Ishikawa (cell line): ENCODE results near the gene PSD4.

Source experiments
- CEBPB ChIP-seq: IDR thresholded peaks from 2 replicates; pipeline ENCODE4 v1.6.1; 2012
- CREB1 ChIP-seq: IDR thresholded peaks from 2 replicates; pipeline ENCODE4 v1.6.1; 2012; ENCODE audit warnings: low read depth
- EGR1 ChIP-seq: IDR thresholded peaks from 2 replicates; pipeline ENCODE4 v1.6.1; 2012
- EP300 ChIP-seq: IDR thresholded peaks from 2 replicates; pipeline ENCODE4 v1.6.1; 2012; ENCODE audit warnings: borderline replicate concordance
- FOXM1 ChIP-seq: IDR thresholded peaks from 2 replicates; pipeline ENCODE4 v1.6.1; 2012; ENCODE audit warnings: low read depth, borderline replicate concordance
- NFIC ChIP-seq: IDR thresholded peaks from 2 replicates; pipeline ENCODE4 v1.6.1; 2012
- RAD21 ChIP-seq: IDR thresholded peaks from 2 replicates; pipeline ENCODE4 v1.6.1; 2012; ENCODE audit warnings: low read depth
- TAF1 ChIP-seq: IDR thresholded peaks from 2 replicates; pipeline ENCODE4 v1.6.1; 2012; ENCODE audit warnings: low read depth, mild to moderate bottlenecking
- TCF12 ChIP-seq: IDR thresholded peaks from 2 replicates; pipeline ENCODE4 v1.6.1; 2012; ENCODE audit warnings: low read depth
- TEAD4 ChIP-seq: IDR thresholded peaks from 2 replicates; pipeline ENCODE4 v1.6.1; 2012
- YY1 ChIP-seq: IDR thresholded peaks from 2 replicates; pipeline ENCODE4 v1.6.1; 2012; ENCODE audit warnings: low read depth
- ZBTB7A ChIP-seq: IDR thresholded peaks from 2 replicates; pipeline ENCODE4 v1.6.1; 2012; ENCODE audit warnings: low read depth
- TF ChIP-seq, protein P1 (sequence below): IDR thresholded peaks from 2 replicates; pipeline ENCODE4 v1.6.1; 2012
- TF ChIP-seq, protein P2 (sequence below): IDR thresholded peaks from 2 replicates; pipeline ENCODE4 v1.6.1; 2012
- TF ChIP-seq, protein P3 (sequence below): IDR thresholded peaks from 2 replicates; pipeline ENCODE4 v1.6.1; 2012; ENCODE audit warnings: low read depth, mild to moderate bottlenecking

Gene PSD4

DNA sequence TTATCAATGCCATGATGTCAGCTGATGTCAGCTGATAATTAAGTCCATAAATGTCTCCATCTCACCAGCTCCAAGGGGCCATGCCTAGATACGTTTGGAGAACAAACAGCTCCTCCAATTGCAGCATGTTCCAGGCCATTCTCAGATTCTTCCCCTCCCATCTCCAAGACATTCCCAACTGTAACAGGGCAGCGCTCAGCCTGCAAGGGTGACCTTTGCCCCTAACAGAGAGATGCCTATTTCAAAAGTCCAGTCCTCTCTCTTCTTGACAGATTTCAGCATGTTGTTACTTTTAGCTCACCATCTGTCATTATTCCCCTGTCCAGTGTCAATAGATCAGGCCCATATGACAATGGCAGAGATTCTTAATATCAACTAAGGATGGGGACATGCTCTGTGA lies 9.9 kb downstream of the PSD4 start:
- TF ChIP-seq EP300: no peak
- no peak for TF ChIP-seq RAD21
- TF ChIP-seq, protein P1, sequence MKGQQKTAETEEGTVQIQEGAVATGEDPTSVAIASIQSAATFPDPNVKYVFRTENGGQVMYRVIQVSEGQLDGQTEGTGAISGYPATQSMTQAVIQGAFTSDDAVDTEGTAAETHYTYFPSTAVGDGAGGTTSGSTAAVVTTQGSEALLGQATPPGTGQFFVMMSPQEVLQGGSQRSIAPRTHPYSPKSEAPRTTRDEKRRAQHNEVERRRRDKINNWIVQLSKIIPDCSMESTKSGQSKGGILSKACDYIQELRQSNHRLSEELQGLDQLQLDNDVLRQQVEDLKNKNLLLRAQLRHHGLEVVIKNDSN: no peak
- TF ChIP-seq CEBPB: no peak
- TF ChIP-seq YY1: no peak
- no peak for TF ChIP-seq TCF12
- TF ChIP-seq NFIC: no peak
- TF ChIP-seq, protein P2, sequence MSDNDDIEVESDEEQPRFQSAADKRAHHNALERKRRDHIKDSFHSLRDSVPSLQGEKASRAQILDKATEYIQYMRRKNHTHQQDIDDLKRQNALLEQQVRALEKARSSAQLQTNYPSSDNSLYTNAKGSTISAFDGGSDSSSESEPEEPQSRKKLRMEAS: no peak
- TF ChIP-seq EGR1: no peak

DNA sequence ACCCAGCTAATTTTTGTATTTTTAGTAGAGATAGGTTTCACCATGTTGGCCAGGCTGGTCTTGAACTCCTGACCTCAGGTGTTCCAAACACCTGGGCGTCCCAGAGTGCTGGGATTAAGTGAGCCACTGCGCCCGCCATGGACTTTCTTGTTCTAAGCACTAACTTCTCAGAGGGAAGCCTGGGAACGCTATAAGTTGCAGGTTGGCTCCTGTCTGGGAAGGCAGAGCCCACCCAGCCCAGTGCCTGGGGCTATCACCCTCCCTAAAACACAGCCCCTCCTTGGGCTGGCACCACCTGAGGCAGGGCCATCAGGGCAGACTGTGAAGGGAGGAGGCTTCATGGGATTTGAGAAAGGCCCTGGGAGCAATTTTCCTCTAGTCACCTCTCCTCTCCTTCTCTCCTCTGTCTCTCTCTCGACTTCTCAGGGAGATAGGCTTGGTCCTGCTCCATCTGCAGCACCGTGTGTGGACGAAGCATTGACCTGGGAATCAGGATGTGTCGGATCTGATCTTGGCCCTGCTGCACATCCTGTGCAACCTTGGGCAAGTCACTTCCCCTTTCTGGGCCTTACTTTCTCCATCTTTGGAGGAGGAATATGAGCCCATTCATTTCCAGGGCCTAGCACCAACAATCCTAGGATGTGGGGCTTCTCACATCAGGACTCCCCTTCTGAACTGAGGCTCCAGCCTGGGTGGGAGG lies 10.9 kb downstream of the PSD4 start:
- TF ChIP-seq FOXM1 (no peak), TAF1 (no peak), RAD21 (no peak), TEAD4 (no peak), ZBTB7A (no peak), EP300 (no peak), YY1 (no peak), EGR1 (no peak), CREB1 (no peak)
- TF ChIP-seq, protein P2: no peak
- TF ChIP-seq, protein P3, sequence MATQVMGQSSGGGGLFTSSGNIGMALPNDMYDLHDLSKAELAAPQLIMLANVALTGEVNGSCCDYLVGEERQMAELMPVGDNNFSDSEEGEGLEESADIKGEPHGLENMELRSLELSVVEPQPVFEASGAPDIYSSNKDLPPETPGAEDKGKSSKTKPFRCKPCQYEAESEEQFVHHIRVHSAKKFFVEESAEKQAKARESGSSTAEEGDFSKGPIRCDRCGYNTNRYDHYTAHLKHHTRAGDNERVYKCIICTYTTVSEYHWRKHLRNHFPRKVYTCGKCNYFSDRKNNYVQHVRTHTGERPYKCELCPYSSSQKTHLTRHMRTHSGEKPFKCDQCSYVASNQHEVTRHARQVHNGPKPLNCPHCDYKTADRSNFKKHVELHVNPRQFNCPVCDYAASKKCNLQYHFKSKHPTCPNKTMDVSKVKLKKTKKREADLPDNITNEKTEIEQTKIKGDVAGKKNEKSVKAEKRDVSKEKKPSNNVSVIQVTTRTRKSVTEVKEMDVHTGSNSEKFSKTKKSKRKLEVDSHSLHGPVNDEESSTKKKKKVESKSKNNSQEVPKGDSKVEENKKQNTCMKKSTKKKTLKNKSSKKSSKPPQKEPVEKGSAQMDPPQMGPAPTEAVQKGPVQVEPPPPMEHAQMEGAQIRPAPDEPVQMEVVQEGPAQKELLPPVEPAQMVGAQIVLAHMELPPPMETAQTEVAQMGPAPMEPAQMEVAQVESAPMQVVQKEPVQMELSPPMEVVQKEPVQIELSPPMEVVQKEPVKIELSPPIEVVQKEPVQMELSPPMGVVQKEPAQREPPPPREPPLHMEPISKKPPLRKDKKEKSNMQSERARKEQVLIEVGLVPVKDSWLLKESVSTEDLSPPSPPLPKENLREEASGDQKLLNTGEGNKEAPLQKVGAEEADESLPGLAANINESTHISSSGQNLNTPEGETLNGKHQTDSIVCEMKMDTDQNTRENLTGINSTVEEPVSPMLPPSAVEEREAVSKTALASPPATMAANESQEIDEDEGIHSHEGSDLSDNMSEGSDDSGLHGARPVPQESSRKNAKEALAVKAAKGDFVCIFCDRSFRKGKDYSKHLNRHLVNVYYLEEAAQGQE: no peak
- TF ChIP-seq, protein P1: no peak

DNA sequence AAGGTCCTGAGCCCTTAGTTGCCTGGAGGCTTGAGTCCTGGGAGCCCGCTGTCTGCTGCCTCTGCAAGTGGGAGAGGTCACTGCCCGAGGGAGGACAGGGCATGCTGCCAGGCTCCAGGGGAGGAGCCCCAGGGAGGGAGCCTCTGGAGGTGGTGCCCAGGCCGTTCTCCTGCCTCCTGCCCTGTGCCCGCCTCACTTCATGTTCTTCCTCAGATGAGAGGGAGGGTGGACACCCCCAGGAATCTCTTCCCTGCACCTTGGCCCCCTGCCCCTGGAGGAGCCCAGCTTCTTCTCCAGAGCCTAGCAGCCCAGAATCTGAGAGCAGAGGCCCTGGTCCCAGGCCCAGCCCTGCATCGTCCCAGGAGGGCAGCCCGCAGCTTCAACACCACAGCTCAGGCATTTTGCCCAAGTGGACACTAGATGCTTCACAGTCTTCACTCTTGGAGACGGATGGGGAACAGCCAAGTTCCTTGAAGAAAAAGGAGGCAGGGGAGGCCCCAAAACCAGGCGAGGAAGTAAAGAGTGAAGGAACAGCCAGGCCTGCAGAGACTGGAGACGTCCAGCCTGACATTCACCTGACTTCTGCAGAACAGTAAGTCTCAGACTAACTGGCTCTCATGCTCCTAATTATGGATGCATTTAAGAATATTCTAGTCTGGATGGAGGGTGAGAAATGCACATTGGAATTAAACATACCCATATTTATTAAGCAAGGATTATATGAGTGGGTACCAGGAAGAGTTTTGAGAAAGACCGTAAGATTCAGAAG lies 12.1 kb downstream of the PSD4 start:
- TF ChIP-seq NFIC (peak; percentile 50), CEBPB (no peak), EP300 (no peak)

DNA sequence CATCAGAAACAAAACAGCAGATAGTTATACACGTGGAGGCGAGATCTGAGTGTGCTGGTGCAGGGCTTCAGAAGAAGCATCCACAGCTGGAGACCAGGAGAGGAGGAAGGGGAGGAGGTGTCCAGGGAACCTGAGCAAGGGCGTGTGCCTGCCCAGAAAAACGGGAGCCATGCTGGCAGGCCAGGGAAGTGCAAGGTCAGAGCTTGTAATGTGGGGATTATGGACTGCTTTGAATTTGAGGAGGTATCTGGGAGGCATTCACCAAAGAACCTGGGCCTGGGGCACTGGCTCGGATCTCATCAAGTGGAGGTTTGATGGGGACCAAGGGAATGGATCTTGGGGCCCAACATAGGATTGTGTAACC lies 12.6 kb downstream of the PSD4 start:
- TF ChIP-seq NFIC: no peak
- TF ChIP-seq, protein P3: no peak
- TF ChIP-seq, protein P1: no peak
- TF ChIP-seq, protein P2: no peak
- no peak for TF ChIP-seq YY1
- TF ChIP-seq RAD21: no peak
- no peak for TF ChIP-seq TEAD4
- TF ChIP-seq CREB1: no peak
- no peak for TF ChIP-seq CEBPB
- TF ChIP-seq FOXM1: no peak
- TF ChIP-seq TCF12: no peak

DNA sequence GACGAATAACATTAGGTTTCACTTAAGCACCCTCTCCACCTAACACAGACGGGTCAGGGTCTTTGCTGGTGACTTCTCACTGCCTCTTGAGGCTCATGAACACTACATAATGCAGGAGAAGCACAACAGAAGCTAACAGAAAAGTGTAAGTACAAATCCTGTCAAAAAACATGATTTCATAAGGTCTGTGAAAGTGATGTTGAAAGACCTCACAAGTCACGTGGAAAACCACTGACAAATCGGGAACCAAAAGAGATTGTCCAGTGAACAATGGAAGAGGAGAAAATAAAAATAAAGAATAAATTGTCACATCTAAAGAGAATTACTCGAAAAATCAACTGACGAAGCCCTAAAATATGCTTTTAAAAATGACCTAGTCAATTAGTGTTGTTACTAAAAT lies 14.0 kb downstream of the PSD4 start:
- TF ChIP-seq YY1 (no peak), RAD21 (no peak), CREB1 (no peak), TEAD4 (no peak), FOXM1 (no peak), TAF1 (no peak), CEBPB (no peak), ZBTB7A (no peak)
- TF ChIP-seq, protein P1: no peak
- TF ChIP-seq, protein P3: no peak
- TF ChIP-seq, protein P2: no peak
